ENCODE results near the gene MYL7. TPM values are rescaled to one million over a fixed set of nuclear protein-coding genes. Genes with fewer than 3 reads are reported as not detected.

MYL7 gene
- total RNA-seq, 1 donor = 0.43 TPM

DNA sequence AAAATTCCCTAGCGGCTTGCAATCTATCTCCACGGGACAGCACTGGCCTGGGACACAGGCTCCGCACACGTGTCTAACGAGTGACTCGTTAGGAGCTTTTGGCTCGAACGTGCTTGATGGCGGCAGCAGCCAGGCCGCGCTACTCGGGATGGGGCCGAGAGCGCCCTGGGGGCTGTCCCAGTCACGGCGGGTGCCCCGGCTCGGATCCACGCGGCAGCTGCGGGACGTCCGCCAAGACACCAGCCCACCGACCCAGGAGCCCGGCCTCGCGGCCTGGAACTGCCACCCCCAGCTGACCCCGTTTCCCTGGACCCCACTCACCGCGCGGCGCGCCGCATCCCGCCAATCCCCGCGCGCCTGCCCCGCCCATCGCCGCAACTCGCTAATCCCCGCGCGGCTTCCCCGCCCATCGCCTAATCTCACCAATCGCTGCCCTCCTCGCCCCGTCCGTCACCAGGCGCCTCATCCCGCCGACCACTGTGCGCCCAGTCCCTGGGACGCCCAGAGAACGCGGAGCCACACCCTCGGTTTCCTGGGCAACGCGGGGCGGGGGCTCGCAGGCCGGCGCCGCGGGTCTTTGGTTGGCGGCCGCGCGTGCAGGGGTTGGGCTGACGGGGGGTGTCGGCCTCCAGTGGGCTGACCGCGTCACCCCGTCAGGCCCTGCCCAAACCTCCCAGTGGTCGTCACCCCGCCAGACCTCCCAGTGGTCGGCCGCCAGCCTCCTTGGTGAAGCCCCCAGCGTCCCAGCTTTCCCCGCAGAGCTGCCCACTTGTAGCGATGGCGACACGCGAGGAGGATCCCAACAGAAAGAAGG is 17.7 kb downstream of the MYL7 start, which contains the start of gene POLD2:
TSS of gene POLD2 (minus strand) at position 359 of the 814 bp plus-strand sequence. CDS start 1,495 bp downstream, outside the sequence.
- TF ChIP-seq, protein P1, sequence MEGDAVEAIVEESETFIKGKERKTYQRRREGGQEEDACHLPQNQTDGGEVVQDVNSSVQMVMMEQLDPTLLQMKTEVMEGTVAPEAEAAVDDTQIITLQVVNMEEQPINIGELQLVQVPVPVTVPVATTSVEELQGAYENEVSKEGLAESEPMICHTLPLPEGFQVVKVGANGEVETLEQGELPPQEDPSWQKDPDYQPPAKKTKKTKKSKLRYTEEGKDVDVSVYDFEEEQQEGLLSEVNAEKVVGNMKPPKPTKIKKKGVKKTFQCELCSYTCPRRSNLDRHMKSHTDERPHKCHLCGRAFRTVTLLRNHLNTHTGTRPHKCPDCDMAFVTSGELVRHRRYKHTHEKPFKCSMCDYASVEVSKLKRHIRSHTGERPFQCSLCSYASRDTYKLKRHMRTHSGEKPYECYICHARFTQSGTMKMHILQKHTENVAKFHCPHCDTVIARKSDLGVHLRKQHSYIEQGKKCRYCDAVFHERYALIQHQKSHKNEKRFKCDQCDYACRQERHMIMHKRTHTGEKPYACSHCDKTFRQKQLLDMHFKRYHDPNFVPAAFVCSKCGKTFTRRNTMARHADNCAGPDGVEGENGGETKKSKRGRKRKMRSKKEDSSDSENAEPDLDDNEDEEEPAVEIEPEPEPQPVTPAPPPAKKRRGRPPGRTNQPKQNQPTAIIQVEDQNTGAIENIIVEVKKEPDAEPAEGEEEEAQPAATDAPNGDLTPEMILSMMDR (IDR thresholded peaks at IDR 0.05; ENCODE audit: insufficient read depth, low read depth, low read length) = no peak
- peak; percentile 96 for DNase-seq (ENCODE audit: low read depth)
- H3K4me3 ChIP-seq (ENCODE audit: low read depth, low read length) = peak within 1 kb of the TSS; percentile 78

DNA sequence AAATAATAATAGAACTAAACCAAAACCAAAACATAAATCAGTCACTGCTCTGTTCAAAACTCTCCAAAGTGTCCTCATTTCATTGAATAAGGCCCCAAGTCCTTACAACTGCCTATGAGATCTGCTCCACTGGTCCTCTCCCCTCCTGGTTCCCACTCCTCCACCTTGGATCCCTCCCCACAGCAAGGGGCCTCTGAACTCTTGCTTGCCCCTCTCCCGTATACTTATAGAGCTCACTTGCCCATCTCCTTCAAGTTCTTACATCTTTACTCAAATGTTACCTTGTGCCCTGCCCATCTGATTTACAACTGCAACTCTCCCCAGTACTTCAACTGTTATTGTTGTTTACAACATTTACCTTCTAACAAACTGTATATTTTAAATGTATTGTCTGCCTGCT is 18.6 kb downstream of the MYL7 start:
- TF ChIP-seq, protein P1 (IDR thresholded peaks at IDR 0.05; ENCODE audit: insufficient read depth, low read depth, low read length) = no peak
- H3K4me3 ChIP-seq (ENCODE audit: low read depth, low read length) = peak overlapping the region; percentile 78
- no peak for DNase-seq (ENCODE audit: low read depth)

DNA sequence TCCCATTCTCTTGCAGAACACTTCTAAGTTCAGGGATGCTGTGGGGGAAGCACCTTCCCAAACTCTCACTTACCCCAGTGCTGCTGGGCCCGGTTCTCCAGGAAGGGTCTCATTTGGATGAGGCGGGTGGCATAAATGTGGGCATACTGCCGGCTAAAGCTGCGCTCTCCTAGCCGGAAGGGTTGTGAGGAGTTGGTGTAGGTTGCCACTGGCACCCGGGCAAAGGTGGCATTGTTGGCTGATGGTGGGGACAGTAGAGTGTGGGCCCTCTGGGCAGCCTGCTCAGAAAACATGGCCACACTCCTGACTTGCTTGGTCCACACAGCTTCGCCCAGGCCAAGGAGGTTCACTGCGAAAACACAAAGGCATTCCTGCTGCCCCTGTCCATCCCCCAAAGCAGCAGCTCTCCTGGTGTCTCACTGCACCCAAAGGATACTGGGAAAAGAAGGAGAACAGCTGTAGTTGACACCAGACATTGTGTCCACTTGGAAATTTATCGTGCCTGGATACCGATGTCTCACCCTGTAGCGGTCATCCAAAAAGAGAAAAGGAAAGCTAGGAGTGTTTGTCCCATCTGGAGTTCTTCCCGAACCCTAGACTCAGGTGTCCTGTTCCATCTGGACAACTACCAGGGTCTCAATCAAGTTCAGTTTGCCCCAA is 19.2 kb downstream of the MYL7 start:
- no peak for DNase-seq (ENCODE audit: low read depth)
- TF ChIP-seq, protein P1 (IDR thresholded peaks at IDR 0.05; ENCODE audit: insufficient read depth, low read depth, low read length) = no peak
- H3K4me3 ChIP-seq (ENCODE audit: low read depth, low read length) = no peak overlapping the region

DNA sequence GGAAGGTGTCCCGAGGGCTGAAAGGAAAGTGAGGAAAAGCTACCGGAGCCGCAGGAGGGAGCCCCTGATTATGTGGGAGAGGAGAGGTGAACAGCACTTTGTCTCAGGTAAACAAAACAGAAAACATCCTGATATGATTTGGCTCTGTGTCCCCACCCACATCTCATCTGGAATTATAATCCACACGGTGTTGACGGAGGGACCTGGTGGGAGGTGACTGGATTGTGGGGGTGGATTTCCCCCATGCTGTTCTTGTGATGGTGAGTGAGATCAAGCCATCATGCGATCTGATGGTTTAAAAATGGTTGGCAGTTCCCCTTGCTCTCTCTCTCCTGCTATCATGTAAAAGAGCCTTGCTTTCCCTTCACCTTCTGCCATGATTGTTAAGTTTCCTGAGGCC is 20.7 kb downstream of the MYL7 start:
- DNase-seq (ENCODE audit: low read depth) = no peak
- no peak overlapping the region for H3K4me3 ChIP-seq (ENCODE audit: low read depth, low read length)
- TF ChIP-seq, protein P1 (IDR thresholded peaks at IDR 0.05; ENCODE audit: insufficient read depth, low read depth, low read length) = no peak

DNA sequence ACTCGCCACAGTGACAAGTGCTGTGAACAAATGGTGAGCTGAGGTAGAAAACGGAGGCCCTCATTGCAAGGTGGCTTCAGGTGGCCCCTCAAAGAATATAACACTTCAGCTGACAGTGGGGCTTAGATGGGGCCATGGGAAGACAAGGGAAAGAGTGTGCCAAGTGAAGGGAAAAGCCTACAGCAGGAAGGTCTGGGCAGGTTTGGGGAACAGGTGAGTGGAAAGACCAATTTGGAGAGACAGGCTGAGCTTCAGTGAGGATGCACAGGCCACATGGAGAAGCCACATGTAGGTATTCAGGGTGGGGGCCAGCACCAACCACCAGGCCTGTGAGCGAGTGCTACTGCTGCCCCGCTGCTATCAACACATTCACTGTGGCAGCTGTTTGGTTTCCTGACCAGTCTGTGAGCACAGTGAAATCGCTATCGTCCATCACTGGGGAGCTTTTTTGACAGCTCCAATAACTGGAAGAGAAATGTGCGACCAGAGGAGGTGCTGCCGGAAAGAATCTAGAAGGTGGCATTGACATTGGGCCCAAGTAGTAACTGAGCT is 21.2 kb downstream of the MYL7 start:
- no peak overlapping the region for H3K4me3 ChIP-seq (ENCODE audit: low read depth, low read length)
- TF ChIP-seq, protein P1 (IDR thresholded peaks at IDR 0.05; ENCODE audit: insufficient read depth, low read depth, low read length) = no peak
- no peak for DNase-seq (ENCODE audit: low read depth)

DNA sequence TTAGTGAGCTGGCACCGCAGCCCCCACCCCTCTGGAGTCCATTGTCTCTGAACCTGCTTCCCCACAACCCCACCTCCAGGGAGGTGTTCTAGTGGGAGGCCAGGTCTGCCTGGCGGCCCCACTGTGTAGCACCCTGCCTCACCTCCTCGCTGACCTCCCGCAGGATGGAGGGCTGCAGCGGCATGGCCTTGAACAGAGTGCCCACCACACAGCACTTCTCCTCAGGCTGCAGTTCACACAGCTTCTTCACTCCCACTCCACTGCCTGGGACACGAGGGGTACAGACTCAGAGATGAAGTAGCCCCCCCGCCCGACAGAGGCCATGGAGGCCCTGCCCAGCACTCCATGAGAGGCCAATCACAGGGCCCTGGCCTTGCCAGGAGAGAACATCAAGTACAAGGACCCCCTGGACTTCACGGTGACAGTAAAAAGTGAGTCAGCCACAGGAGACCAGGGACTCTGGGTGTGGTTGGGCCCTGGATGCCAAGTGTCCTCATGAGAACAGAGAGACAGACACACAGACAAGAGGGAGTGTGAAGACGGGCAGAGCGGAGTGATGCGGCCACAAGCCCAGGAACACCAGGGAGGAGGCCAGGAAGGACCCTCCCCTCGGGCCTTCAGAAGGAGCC is 23.2 kb downstream of the MYL7 start:
- TF ChIP-seq, protein P1 (IDR thresholded peaks at IDR 0.05; ENCODE audit: insufficient read depth, low read depth, low read length) = no peak
- no peak for DNase-seq (ENCODE audit: low read depth)
- no peak overlapping the region for H3K4me3 ChIP-seq (ENCODE audit: low read depth, low read length)

All from fibroblast of villous mesenchyme (primary cell).